ENCODE measurements around the gene KLK4.

DNA sequence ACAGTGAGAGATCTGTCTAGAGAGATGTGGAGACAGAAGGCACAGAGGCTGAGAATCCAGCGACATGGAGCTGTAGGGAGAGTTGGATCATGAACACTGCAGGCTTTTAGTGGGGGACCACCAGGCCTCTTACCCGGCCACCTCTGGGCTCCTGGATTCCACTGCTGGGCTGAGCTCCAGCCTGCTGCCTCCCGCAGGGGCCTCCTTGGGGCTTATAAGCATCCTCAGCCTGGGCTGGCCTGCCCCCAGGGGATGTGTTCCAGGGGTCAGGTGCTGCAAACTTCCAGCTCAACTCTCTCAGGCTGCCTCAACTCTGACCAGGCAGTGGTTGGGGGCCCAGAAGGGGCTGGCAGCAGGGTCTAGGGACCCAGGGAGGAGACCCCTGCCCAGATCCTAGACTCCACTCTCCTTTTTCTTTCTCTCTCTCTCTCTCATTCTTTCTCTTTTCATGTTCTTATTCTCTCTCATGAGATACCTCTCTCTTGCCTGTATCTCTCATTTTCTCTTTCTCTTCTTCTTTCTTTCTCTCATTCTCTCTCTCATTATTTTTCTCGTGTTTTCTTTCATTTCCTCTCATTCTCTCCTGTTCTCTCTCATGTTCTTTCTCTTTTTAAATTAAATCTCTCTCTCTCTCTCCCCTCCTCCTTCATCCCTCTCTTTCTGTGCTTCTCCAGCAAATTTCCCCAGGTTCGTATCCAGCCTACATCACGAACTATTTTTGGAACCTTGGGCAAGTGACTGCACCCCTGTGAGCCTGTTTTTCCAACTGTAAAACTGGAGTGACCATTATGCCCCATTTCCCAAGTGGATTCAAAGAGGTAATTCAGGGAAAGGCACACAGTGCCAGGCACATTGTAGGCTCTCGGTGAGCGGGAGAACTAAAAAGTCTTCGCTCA lies at the start of gene KLK4:
- TF ChIP-seq, protein P1, sequence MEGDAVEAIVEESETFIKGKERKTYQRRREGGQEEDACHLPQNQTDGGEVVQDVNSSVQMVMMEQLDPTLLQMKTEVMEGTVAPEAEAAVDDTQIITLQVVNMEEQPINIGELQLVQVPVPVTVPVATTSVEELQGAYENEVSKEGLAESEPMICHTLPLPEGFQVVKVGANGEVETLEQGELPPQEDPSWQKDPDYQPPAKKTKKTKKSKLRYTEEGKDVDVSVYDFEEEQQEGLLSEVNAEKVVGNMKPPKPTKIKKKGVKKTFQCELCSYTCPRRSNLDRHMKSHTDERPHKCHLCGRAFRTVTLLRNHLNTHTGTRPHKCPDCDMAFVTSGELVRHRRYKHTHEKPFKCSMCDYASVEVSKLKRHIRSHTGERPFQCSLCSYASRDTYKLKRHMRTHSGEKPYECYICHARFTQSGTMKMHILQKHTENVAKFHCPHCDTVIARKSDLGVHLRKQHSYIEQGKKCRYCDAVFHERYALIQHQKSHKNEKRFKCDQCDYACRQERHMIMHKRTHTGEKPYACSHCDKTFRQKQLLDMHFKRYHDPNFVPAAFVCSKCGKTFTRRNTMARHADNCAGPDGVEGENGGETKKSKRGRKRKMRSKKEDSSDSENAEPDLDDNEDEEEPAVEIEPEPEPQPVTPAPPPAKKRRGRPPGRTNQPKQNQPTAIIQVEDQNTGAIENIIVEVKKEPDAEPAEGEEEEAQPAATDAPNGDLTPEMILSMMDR (IDR thresholded peaks at IDR 0.05; ENCODE audit: insufficient read depth, low read length), result no peak
- TF ChIP-seq POLR2AphosphoS5 (IDR thresholded peaks at IDR 0.05; ENCODE audit: low read depth), result no peak

Measured in HL-60 (cell line).